HUDEP-2 (cell line): ENCODE results near the gene STK4.
A peak's percentile ranks its signal among the peaks of the same experiment; 100 is the strongest.

Source experiments
- DNase-seq, 76 experiments: peaks; one replicate each; lab custom pipeline; 2025; ENCODE audit not compliant: unreplicated experiment in 76 of 76; lab: John Stamatoyannopoulos, UW

Gene STK4

GRCh38 chr20:44966030-44966961, at the start of gene STK4:
Gene STK4 (plus strand): TSS chr20:44966512. CDS start chr20:44966569, 57 bp downstream.
- peak in 75 of 76 experiments; percentile 16 to 95 (median 88) for DNase-seq

DNA sequence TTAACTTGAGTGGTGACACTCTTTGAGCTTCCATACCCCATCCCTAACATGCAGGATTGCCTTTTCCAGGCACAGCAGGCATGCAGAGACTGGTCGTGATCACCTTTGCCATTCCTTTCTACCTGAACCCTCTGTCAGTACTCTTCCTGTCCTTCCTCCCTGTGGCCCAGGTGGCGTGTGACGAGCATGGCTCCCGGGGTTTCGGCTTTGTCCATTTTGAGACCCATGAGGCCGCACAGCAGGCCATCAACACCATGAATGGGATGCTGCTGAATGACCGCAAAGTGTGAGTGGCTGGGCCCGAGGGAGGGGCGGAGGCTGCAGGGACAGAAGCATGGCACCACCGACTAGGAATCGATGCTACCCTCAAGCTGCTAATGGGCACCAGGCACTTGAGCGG, 49.7 kb upstream of the STK4 start:
- DNase-seq, result no peak

GRCh38 chr20:44917399-44917798, 48.9 kb upstream of the STK4 start:
- no peak for DNase-seq

- no peak for DNase-seq
Observed at GRCh38 chr20:44918342-44918741, 48.0 kb upstream of the STK4 start.

GRCh38 chr20:44918761-44919160, 47.6 kb upstream of the STK4 start:
- no peak for DNase-seq

DNA sequence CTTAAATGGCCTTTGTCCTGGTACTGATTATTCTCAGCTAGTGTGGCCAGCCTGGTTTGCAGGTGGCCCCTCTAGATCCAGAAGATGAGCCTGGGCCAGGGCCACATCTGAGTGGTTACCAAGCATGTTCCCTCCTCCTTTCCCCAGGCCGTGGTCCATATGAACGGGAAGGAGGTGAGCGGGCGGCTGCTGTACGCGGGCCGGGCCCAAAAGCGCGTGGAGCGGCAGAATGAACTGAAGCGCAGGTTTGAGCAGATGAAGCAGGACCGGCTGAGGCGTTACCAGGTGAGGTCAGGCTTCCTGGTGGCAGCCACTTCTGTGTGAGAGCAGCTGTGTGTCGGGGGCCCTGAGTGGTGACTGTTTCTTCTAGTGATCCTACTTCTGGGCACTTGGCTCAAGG, 44.9 kb upstream of the STK4 start:
- DNase-seq, result no peak

DNA sequence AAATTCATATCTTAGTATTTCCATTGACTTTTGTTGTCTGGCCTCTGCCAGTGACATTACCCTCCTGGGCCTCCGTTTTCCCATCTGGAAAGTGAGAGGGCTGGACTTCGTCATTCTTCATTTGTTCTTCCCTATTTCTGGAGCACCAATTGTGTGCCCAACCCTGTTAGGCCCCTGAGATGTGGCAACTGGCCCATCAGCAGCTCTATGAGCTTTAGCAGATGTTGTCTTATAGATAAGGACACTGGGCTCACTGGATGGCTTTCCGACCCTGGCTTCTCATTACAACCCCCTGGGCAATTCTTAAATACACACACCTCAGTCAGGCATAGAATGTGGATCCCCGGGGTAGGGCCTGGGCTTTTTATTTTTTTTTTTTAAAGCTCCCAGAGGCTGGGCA, 41.8 kb upstream of the STK4 start:
- DNase-seq, result peak in 58 of 76 experiments; percentile 5 to 73 (median 36)

- no peak for DNase-seq
Observed at GRCh38 chr20:44928595-44928994, 37.7 kb upstream of the STK4 start.

DNA sequence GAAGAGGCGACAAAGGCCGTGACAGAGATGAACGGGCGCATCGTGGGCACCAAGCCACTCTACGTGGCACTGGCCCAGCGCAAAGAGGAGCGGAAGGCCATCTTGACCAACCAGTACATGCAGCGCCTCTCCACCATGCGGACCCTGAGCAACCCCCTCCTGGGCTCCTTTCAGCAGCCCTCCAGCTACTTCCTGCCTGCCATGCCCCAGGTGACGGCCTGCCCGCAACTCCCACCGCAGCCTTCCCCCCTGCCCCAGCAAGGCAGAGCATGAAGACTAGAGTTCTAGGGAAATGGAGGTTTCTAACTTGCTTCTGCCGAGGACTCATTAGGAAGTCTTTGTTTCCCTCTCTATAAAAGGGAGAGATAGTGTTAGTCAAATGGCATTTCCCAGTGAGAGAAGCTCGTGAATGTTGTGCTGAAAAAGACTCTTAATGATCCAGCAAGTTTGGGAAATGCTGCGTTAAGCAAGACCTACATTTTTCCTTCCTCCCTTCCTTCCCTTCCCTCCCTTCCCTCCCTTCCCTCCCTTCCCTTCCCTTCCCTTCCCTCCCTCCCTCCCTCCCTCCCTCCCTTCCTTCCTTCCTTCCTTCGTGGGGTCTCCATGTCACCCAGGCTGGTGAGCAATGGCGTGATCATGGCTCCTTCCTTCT, 35.7 kb upstream of the STK4 start:
- DNase-seq, result no peak

DNA sequence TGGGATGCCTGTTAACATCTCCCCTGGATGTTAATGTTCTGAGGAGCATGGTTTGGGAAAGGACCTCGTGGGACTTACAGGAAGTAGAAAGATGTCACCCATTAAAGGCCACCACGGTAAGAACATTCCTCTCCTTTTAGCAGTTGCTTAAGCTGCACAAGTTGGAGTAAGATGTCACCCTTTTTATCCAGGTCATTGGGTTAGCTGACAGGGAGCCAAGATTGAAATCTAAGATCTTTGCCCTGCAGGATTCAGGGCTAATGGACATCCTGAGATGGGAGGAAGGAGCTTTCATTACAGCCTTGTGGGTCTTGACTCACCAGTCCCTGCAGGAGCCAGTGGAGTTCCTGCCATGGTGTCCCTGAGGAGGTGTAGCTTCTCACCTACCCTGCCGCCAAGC, 34.4 kb upstream of the STK4 start:
- no peak for DNase-seq

DNA sequence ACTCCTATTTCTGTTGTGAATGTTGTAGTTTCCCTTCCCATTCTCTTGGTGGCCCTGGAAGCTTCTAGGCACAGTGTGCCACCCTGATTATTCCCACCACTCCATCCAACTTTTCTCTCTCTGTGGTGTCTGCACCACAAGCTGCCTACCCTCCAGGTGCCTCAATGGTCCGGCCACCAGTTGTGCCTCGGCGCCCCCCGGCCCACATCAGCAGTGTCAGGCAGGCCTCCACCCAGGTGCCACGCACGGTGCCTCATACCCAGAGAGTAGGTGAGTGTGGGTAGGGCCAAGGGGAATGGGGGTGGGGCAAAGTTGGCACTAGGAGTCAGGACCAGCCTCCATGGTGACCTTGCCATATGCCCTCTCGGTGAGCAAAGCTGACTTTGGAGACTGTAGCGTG, 33.4 kb upstream of the STK4 start:
- DNase-seq, result no peak

DNA sequence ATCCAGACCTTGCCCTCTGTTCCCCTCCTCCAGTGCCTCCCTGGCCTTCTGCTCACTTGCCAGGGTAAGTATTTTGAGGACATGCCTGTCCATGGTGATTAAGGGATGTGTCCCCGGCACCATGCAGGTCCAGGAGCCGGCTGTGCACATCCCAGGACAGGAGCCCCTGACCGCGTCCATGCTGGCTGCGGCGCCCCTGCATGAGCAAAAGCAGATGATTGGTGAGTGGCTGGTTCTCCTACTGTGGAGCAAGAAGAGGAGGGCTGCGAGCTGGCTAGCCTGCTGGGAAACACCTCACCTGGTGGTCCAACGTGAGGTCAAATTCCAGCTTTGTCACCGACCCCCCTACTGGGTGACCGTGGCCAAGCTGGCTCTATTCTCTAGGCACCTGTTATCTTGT, 29.8 kb upstream of the STK4 start:
- DNase-seq, result no peak

GRCh38 chr20:44938637-44939036, 27.7 kb upstream of the STK4 start:
- DNase-seq, result no peak

- no peak for DNase-seq
Observed at GRCh38 chr20:44941120-44941691, 25.1 kb upstream of the STK4 start.

GRCh38 chr20:44942264-44942973, 23.9 kb upstream of the STK4 start:
- no peak for DNase-seq

DNA sequence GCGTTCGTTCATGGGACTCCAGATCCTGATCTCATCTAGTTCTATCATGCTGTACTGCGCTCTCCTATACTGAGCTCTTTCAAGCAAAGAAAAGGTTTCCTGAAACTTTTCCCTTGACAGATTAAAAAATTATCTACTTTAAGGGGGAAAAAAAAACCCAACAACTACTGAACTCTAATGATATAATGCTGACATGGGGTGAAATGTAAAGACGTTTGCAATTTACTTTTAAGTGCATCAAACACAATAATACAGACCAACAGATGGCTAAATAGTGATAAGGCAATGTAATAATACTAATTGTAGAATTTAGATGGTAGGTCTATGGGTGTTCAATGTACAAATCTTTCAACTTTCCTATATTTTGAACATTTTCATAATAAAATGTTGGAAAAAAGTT, 22.5 kb upstream of the STK4 start:
- no peak for DNase-seq

GRCh38 chr20:44945261-44945660, 21.1 kb upstream of the STK4 start:
- no peak for DNase-seq

GRCh38 chr20:44946271-44946852, 19.9 kb upstream of the STK4 start:
- no peak for DNase-seq

- DNase-seq, result no peak
Observed at GRCh38 chr20:44948107-44948506, 18.2 kb upstream of the STK4 start.

DNA sequence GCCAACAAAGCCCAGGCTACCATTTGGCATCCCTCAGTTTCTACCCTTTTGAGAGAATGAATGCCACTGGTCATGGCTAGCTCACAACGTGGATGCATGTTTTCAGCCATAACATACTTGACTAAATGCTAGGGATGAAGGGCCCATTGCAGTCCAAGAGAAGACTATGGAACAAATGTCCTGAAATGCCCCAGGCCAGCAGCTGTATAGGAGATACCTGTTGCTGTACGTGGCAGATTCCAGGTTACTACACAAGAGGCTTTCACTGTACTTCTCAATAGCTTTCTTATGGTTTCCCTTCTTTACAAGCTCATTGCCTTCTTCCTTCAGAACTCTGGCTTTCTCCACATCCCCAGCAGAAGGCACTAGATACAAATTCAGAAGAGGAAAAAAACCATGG, 17.8 kb upstream of the STK4 start:
- DNase-seq, result no peak

DNA sequence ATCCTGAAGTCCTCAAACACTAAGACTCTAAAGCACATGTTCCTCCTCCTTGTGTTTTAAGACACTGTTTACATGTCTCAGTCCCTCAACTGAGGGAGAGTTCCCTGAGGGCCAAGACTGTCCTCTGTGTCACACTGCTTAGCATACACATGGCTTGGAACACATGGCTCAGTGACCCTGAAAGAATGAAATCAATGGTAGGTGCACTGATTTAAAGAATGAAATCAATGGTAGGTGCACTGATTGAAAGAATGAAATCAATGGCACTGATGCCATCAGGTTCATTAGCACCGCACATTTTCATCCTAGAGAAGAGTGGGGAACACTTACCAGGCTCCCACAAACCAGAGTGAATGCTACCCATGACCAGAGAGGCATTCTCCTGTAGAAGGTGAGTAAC, 15.9 kb upstream of the STK4 start:
- DNase-seq, result no peak
